Measurements from ENCODE around the gene ARHGAP44.
"Not testable (repeated sequence)": the region's sequence is repeated elsewhere in the genome, so short reads cannot be mapped to it uniquely, and the experiment has no call there.

The ARHGAP44 gene

DNA sequence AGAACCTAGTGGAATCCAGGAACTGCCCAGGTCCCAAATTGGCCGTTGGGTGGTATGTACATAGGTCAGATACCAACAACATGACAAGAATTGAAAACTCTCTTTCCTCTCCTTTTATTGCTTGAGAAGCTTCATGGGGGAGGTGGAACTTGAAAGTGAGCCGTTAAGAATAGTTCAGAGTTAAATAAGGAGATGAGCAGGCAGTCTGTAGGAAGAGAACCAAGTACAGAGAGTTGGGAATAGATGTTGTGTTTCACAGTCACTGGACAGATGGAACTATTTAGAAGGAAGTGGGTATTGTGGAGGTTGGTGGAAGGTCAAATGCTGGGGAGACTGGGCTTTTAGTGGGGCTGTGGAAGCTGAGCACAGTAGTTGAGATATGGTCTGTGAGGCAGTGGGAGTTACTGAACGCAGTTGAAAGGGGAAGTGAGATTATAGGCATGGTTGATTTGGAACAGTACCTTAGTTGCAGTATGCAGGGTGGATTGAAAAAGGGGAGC lies 26.4 kb downstream of the ARHGAP44 start:
- DNase-seq (ENCODE audit: low read depth, low spot score), result no peak

DNA sequence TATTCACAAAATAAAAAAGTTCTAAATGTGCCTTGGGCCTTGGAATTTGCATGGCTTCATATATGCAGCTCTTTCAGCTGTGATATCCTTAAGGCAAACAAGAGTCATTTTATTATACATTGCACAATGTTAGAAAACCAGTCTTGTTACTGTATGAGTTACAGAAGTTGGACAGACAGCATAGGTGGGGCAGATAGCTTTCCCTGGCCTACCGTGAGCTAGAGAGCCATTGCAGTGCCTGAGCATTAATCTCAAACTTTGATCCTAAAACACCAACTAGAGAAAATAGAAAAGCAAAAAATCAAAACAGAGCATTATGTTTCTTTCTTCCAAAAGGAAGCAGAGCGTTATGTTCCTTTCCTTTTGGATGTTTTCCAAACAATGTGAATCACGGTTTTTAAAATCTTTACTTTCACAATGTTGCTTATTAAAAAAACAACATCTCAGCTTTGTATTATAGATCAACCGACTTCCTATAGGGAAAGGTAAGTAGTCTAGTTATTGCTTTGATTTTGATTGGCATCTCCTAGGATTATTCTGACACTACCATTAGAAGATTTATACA lies 32.2 kb downstream of the ARHGAP44 start:
- DNase-seq (ENCODE audit: low read depth, low spot score), result no peak

DNA sequence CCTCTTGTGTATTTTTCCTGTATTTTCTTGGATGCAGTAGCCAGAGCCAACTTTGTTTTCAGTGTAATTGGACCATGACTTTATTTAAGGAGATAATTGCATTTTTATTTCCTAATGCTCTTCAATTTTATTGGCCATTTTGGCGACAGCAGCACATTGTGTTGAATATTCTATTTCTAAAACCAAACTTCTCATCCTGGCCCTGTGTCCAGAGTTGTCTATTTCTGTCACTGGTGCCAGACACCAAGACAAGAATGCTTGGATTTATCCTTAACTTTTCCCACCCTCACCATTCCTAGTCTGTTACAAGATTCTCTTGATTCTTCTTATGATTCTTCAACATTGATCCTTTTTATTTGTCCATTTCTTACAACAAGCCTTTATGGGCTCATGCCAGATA lies 37.1 kb downstream of the ARHGAP44 start:
- DNase-seq (ENCODE audit: low read depth, low spot score), result no peak

DNA sequence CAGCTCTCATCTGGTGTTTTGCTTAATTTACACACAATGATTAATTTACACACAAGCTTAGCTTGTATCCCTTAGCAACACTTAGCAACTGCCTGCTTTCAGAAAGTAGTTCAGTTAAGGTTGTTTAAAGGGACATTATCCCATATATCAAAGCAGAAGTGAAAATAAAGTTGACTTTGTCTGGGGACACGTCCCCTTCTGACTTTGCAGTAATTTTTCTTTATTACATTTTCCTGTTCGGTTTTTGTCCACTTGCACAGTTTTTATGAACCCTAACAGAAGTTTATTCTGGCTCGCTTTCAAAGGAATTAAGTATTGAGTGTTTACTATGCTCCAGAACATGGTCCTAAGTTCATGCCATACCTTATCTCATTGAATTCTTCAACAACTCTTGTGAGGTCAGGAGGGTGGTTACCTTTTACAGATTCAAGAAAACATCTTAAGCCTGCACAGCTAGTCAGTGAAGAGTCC lies 41.5 kb downstream of the ARHGAP44 start:
- DNase-seq (ENCODE audit: low read depth, low spot score), result no peak

DNA sequence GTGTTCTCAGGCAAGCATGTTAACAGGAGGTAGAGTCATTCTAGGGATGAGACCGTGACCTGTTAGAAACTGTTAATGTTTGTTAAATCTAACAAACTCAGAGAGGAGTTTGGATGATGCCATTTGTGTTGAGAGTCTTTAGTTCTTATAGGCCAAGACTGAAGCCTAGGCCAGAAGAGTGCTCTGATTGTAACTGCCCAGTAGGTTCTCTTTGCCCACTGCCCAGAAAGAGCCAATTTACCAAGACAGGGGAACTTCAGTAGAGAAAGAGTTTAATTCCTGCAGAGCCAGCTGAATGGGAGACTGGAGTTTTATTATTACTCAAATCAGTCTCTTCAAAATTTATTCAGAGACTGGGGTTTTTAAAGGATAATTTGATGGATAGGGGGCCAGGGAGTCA lies 42.5 kb downstream of the ARHGAP44 start:
- no peak for DNase-seq (ENCODE audit: low read depth, low spot score)

DNA sequence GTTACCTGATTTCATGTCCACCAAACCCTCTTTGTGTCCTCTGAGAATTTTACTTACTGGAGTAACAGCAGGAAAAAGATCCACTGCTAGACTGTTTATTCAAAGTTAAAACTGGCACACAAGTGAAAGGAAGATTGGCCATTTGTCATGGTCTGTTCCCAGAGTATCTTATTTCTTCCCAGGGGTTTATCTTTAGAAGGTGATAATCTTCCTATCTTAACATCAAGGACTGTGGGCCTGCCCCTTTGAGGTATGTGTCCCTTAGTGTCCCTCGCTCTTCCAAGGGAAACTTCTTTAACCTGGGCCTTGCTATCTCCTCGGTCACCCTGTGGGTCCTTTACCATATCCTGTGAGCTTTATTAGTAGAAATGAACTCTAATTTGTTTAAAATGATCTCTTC lies 49.7 kb downstream of the ARHGAP44 start:
- DNase-seq (ENCODE audit: low read depth, low spot score), result no peak

DNA sequence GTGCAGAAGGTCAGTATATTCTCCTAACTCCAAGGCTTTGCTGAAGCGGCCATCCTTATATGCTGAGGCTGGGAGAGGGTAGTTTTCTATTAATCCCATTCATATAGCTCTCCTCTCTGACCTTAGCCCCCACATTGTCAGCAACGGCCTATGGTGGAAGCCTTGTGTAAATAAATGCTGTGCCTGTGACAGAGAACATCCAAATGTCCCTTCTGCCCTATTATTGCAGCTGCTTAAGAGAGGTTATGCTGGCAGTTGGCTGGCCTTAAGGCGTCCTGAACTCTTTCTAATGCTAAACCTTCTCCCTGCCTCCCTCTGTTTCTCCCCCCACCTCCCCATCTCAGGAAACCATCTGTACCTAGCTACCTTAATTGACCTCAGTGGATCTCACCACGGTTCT lies 53.6 kb downstream of the ARHGAP44 start:
- no peak for DNase-seq (ENCODE audit: low read depth, low spot score)

DNA sequence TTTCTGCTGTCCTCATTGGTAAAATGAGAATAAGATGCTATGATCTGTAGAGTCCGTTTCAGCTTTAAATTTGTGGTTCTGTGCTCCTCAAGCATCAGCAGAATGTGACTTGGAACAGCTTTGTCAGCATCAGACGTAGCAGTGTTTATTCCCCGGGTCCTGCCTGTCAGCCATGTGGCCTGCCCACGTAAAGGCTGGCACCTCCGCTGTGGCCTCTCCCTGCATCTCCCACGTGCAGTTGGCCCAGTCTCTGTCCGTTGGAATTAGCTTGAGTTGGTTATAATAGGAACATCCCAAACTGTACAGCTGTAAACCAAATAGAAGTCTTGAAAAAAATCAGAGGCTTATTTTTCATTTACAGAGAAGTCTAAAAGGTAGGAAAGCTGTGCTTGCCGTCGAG lies 61.7 kb downstream of the ARHGAP44 start:
- no peak for DNase-seq (ENCODE audit: low read depth, low spot score)

DNA sequence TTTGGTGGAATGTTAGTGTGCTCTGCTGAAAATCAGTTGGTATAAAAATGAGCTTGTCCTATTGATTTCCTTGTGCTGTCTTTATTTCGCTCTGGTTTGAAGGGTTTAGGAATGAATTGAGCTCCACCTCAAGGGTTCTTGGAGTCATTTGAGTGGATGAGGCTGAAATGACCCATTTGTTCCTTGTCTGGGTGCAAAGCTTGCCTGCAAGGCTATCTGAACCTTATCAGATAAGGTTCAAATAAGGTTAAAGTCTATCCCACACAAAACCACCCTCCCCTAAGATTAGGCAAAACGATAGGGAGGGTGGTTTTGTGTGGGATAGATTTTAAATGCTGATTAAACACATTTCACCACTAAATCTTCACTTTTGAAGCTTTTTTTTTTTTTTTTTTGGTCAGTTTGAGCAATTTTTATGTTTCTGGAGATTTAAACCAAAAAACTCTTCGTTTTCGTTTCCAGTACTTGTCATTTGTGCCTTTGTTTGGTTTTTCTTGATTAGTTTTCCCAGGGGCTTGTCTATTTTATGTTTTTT lies 62.7 kb downstream of the ARHGAP44 start:
- DNase-seq (ENCODE audit: low read depth, low spot score), result no peak

DNA sequence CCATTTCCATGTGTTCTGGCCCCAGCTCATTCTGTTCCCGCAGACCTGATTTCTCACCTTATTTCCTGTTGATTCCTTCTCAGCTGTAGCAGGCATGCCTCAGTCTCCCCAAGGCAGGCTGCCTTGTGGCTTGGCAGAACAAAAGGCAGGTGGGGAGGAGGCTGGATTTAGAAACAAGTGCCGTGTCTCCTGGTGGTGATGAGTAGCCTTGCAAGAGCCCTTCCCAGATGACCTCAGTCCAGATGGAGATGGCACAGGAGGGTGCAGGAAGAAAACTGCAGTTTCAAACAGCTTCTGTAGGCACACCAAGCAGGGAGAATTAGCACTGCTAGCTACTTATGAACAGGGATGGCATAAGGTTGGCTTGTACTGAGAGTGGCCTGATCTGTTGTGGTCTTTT lies 64.6 kb downstream of the ARHGAP44 start:
- peak; percentile 4 for DNase-seq (ENCODE audit: low read depth, low spot score)

DNA sequence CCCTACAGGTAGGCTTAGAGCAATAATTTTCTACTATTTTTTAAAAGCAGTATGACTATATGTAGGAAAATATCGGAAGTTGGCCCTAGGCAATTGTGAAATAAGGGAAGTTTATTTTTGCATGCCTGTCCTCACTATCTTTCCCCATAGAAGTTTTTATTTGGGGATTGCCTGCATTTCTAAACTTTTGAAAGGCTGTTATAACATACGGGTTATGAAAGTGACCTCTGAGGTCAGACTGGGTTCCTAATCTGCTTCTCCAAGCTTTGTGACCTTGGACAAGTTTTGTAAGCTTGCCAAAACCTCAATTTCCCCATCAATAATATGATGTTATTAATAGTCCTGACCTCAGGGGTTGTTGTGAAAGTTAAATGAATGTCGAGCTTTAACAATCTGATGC lies 67.1 kb downstream of the ARHGAP44 start:
- no peak for DNase-seq (ENCODE audit: low read depth, low spot score)

DNA sequence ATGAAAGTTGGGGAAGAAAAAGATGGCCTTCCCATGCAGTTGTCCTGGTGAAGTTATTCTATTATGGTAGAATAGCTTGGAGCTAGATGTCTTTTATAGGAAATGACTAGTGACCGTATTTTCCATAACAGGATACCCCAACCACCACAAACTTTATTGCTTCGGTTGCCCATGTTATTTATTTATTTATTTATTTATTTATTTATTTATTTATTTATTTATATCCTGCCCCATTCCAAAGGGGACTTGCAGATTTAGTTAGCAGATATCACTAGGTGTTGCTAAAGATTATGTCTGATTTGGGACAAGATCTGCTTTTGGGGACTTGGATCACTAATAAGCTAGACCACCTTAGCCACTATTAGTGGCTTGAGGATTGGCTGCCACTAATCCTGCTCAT lies 68.3 kb downstream of the ARHGAP44 start:
- no peak for DNase-seq (ENCODE audit: low read depth, low spot score)

DNA sequence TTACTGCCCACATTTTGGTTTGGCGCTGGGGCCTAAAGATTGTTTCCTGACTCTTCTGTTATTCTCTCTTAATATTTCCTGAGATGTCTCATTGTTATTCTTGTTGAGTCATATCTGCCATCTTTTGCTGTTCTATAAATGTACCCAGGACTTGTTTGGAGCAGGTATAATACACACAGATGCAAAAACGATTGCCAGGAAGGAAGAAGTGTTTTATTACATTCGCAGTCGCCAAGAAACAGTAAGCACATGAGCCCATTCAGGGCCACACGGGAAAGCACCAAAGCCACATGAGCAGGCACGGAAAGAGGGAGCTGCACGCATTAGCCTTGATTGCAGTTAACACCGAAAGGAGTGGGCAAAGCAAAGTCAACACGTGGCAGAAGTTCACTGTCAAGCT lies 70.2 kb downstream of the ARHGAP44 start:
- DNase-seq (ENCODE audit: low read depth, low spot score), result no peak

DNA sequence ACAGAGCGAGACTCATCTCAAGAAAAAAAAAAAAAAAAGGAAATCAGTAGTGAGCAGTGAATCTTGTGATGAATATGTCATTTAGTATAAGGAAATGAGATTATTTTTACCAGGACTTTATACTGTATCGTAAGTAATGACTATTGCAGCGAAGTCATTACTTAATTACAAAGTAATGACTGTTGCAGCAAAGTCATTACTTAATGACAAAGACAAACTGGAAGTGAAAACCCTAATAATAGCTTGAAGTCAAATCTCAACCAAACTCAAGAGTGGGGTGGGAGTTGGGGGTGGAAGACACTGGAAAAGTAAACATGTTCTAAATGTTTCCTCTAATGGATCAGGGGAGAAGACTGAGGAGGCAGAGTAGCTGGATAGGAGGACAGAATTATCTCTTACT lies 76.5 kb downstream of the ARHGAP44 start:
- DNase-seq (ENCODE audit: low read depth, low spot score), result no peak

DNA sequence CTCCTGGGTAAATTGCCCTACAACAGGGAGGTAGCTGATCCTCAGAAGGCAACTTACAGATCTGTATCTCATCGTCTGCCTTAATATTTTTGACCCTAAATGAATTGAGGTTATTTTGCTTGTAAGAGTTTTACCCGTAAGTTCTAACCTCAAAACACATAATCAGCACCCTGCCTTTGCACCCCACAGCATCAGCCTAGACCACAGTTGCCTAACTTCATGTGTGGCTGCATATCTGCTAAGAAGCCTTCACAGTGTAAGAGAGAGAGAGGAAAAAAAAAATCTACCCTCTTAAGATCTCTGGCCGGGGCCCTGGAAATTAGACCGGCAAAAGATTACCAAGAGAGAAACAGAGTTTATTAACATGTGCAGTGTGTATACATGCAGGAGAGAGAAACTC lies 76.9 kb downstream of the ARHGAP44 start:
- no peak for DNase-seq (ENCODE audit: low read depth, low spot score)

DNA sequence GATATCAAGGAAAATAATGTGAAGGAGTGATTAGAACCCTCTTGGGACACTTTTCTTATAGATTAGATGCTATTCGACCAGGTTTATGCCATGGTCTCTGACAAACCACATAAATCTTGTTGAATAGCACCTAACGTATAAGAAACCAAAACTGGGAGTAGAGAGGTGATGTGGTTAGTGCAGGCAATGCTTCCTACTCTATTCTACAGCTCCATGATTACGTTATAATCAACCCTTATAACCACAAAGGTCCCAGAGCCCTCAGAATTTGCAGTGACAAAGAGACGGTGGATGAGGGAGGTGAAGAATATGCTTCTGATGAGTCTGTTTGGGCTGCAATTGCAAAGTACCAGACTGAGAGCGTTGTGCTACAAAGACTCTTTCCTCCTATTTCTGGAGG lies 78.4 kb downstream of the ARHGAP44 start:
- no peak for DNase-seq (ENCODE audit: low read depth, low spot score)

DNA sequence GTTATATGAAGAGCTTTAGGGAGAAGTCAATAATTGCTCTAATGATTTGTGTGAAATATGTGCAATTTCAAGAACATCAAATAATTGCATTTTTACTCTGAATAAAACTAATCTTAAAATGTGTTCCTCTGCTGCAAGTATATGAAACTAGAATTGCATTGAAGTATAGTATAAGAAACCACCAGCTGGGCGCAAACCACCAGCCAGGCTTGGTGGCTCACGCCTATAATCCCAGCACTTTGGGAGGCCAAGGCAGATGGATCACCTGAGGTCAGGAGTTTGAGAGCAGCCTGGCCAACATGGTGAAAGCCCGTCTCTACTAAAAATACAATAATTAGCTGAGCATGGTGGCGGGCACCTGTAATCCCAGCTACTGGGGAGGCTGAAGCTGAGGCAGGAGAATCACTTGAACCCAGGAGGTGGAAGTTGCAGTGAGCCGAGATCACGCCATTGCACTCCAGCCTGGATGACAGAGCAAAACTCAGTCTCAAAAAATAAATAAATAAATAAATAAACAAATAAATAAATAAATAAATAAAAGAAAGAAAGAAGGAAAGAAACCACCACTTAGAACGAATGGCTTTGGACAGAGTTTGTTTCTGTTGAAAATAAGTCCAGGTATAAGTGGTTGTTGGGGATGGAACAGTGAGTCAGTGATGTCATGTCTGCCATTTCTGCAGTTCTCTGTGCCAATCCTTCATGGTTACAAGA lies 84.3 kb downstream of the ARHGAP44 start:
- not testable (repeated sequence) for DNase-seq (ENCODE audit: low read depth, low spot score)

DNA sequence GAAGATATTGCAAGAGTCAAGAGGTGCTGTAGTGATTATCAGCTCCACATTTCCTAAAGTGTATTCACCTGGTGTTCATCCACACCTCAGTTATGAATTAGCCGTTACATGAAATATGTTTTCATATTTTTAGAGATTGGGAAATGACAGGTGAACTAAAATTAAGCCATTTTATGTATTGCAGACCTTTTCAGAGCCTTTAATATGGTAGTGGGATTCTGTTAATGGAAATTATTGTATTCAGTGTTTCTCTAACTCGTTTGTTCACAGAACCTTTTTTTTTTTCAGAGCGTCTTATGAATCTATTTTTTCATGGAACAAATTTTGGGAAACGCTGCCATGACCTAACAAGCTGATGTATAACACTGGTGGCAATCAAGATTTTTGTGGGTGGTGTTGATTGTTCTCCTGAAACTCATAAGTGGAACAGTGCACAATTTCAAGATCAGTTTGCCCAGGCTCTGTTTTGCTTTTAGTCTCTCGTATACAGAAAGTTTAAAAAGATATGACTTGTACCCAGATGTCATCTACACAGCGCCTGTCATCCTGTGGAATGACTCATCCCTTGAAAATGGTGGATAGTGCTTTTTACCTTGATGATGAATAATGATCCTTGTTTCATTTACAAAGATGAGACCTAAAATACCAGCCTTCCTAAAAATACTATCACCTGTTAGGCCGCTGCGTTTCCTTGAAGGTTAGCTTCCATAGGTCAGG lies 88.8 kb downstream of the ARHGAP44 start:
- DNase-seq (ENCODE audit: low read depth, low spot score), result no peak

DNA sequence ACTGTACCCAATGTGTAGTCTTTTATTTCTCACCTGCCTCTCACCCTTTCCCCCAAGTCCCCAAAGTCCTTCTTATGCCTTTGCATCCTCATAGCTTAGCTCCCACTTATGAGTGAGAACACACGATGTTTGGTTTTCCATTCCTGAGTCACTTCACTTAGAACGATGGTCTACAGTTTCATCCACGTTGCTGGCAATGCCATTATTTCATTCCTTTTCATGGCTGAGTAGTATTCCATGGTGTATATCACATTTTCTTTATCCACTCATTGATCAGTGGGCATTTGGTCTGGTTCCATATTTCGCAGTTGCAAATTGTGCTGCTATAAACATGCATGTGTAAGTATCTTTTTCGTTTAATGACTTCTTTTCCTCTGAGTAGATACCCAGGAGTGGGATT lies 89.8 kb downstream of the ARHGAP44 start:
- DNase-seq (ENCODE audit: low read depth, low spot score), result not testable (repeated sequence)

DNA sequence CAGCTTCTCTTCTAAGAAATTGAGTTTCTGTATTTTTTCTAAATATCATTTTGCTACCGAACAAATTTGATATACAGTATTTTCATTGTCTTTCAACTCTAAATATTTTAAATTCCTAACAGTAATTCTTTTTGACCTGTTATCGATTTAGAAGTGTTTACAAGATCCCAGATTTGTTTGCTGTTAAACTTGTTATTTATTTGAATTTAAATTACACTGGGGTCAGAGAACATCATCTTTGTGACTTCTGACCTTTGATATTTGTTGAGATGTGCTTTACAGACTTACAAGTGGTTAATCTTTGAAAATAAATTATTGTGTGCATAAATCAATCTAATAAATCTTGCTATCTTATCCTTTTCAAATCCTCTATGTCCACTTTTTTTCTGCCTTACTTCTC lies 94.2 kb downstream of the ARHGAP44 start:
- no peak for DNase-seq (ENCODE audit: low read depth, low spot score)

DNA sequence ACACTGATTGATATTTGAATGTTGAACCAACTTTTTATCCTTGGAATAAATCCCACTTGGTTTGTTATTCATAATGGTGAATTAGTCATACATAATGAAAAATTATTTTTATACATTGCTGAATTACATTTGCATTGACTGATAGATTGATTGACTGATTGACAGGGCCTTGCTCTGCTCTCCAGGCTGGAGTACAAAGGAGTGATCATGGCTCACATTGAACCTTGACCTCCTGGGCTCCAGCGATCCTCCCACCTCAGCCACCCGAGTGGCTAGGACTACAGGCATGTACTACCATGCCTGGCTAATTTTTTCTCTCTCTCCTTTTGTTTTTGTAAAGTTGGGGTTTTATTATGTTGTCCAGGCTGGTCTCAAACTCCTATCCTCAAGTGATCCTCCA lies 97.8 kb downstream of the ARHGAP44 start:
- no peak for DNase-seq (ENCODE audit: low read depth, low spot score)

DNA sequence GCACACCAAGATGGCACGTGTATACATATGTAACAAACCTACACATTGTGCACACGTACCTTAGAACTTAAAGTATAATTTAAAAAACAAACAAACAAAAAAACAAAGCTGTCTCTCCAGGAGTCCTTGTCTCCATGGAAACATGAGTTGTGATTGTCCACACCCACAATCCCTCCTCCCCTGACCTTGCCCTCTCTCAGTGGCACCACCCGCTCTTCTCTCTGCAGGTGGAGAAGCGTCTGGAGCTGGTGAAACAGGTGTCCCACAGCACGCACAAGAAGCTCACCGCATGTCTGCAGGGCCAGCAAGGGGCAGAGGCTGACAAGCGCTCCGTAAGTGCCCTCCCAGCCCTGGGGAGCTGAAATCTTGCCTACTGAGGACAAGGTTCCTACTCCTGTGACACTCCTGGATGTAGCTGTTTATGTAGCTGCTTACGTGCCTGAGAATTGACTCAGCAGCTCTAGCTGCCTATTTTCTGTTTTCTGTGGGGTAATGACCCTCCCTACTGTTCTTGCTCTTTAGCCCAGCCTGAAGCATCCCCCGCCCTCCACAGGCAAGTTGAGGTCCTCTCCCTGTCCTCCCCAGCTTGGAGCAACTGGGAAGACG lies 107.0 kb downstream of the ARHGAP44 start:
- DNase-seq (ENCODE audit: low read depth, low spot score), result peak; percentile 58

Measured in ELF-1 (cell line).